GM19463 (cell line): ENCODE results near the gene GRIK3.

Experiments
- ATAC-seq: cut with Tn5 transposase; IDR thresholded peaks from one replicate; pipeline ENCODE4 v1.9.1; 2021; ENCODE audit warnings: mild to moderate bottlenecking, moderate library complexity; ENCODE audit not compliant: unreplicated experiment

The GRIK3 gene

GRCh38 chr1:37017720-37018119, 16.6 kb downstream of the GRIK3 start:
- ATAC-seq, result no peak

GRCh38 chr1:37016121-37016520, 18.2 kb downstream of the GRIK3 start:
- no peak for ATAC-seq

DNA sequence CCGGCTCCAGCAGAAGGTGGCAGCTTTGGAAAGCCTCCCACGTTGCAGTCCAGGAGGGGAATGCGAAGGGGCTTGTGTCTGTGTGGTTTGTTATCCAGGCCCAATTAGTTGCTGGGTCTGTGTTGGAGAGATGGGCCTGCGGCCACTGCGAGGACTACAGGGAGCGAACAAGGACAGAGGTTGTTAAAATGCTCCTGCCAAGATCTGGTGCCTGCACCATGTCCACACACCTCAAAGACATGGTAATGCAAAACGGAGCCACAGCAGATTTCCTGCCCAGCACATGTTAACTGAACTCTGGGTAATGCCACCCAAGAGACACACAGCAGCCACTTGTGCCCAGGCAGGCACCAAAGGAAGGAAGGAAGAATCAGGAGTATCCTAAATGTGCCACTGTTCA, 18.6 kb downstream of the GRIK3 start:
- ATAC-seq, result no peak

- ATAC-seq, result no peak
Observed at GRCh38 chr1:37012226-37012625, 22.1 kb downstream of the GRIK3 start.

DNA sequence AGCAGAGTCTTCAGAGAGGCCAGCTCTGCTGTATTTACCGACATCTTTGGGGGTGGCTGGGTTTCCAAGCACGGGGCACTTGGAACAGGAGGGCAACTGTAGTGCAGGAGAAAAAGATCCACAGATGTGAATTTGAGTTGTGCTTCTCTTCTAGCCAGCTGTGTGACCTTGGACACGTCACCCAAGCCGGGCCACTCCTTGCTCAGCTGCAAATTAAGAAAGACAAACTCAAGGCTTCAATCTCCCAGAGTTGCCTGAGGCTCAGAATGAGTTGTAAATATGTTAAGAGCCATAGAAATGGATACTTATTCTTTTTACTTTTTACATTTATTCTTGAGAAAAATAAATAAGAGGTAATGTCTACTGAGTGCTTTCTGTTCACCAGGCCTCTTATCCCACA, 24.3 kb downstream of the GRIK3 start:
- ATAC-seq, result no peak

- ATAC-seq, result no peak
Observed at GRCh38 chr1:37009521-37009920, 24.8 kb downstream of the GRIK3 start.

DNA sequence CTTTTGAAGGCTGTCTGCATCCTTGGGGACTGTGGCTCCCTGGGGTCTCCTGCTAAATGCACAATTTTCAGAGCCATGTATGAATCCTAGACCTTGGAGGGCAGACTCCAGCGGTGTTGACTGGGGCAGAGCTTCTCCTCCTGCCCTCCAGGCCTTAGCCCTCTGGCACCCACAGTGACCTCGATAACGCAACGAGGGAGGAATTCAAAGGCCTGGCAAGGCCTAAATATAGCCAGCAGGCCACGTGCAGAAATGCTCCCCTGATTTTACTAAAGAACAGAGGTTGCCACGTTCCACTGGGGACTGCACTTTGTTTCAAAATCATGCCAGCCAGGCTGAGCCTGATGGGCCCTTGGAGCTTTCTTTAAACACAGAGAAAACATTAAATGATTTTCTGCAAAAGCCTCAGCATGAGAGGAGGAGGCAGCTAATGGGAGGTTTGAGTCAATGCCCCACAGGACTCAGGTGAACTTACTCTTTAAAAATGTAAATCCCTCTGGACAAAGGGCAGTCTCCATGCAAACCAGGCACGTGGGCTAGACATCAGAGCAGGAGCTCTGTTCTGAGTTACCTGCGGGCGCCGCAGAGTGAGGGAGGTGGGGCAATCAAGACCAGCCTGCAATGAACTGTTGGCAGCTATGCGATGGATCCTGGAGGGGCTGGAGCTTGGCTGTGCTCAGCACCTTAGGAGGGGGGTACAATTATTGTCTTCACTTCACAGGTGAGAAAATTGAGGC, 28.0 kb downstream of the GRIK3 start:
- no peak for ATAC-seq

- no peak for ATAC-seq
Observed at GRCh38 chr1:37002898-37003297, 31.4 kb downstream of the GRIK3 start.

DNA sequence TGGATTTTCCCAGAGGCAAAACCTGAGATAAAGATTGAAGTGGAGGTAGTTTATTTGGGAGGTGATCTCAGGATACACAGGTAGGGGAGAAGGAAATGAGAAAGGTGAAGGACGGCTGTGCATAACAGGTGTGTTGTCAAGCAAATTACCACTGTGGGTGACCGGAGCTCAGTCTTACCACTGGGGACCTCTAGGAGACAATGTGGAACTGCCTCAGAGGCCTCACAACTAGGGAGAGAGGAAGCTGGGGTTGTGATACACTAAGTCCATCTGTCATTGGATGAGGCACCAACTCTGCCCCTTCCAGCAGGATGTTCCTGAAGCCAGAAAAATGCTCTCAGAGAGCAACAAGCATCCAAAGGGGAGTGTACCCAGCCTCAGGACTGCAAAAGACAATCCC, 32.6 kb downstream of the GRIK3 start:
- ATAC-seq, result no peak

GRCh38 chr1:36996106-36996505, 38.2 kb downstream of the GRIK3 start:
- no peak for ATAC-seq

GRCh38 chr1:36994868-36995267, 39.4 kb downstream of the GRIK3 start:
- no peak for ATAC-seq

DNA sequence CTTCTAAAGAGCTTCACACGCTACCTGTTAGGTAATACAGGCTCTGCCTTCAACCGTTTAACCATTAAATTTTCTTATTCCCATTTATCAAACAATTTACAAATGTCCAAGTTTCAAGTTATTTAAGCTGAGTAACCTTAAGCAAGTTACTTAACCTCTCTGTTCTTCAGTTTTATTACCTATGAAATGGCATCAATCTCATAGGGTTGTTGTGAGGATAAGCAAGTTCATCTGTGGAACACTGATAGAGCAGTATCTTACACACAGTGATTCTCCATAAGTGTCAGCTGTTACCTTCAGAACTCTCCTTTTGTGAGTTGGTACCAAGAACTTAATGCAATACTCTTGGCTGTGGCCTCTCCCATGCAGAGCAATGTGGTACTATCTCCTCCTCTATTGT, 40.0 kb downstream of the GRIK3 start:
- ATAC-seq, result no peak

DNA sequence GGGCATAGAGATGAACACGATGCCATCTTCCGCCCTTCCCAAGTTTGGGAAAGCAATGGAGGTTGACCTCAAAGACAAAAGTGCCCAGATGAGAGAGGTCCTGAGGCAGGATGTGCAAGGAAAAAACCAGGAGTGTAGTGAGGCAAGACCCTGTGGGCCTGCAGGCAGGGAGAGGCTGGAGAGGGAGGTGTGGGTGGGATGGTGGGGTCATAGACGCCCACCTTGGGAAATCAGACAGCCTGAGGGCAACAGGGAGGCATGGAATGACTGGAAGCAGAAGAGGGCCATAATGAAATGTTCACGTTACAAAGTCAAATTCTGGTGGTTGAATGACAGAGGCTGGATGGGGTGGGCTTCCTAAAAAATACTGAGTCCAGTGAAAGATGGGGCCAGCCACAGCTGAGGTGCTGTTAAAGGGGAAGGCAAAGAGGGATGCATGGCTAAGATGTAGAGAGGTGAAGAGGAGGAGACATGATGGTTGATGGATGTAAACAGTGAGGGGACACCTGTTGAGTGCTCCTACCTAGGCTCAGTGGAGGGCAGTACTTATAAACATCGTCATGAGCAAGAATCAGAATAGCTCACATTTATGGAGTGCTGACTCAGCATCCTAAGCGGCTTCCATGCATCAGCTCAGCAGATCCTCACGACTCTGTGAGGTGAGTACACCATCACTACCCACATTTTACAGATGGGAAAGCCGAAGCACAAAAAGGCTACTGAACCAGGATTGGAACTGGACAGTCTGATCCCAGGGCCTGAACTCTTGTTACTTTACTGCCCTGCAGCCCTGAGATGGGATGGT, 42.0 kb downstream of the GRIK3 start:
- no peak for ATAC-seq

- ATAC-seq, result no peak
Observed at GRCh38 chr1:36991551-36991950, 42.8 kb downstream of the GRIK3 start.

GRCh38 chr1:36990928-36991327, 43.4 kb downstream of the GRIK3 start:
- no peak for ATAC-seq

- no peak for ATAC-seq
Observed at GRCh38 chr1:36989241-36989640, 45.1 kb downstream of the GRIK3 start.

DNA sequence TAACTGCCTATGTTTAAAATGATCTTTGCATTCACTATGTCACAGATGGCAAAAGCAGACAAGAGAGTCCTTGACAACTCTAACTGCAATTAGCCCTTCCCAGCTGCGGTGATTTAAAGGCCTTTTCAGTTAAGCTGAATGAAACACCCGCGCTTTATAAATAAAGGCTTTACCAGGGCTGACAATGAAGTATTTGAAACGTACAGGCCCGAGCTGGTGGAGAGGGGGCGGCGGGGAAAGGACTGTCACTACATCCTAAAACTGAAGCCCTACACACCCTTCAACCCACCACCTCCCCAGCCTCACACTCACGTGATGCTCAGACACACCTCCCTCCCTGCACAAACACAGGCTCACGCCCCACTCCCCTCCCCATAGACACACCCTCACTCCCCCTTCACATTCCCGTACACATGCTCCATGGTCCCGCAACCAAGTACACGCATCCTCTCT, 45.5 kb downstream of the GRIK3 start:
- ATAC-seq, result no peak

- no peak for ATAC-seq
Observed at GRCh38 chr1:36988321-36988720, 46.0 kb downstream of the GRIK3 start.

DNA sequence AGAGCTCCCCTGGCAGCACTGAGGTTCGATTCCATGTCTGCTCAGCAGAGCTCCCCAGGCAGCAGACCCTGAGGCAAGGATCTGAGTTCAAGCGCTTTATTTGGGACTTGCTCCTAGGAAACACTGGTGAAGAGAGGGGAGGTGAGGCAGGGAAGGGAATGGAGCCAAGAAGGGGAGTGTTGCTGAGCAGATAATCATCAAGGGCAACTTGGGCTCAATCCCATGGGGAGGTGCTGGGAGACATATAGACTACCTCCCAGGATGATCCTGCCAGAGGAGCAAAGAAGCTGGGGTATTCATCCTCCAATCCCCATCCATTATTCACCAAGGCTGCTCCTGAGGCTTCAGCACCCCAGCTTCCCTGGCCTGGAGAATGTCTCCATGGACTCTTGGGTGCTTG, 47.0 kb downstream of the GRIK3 start:
- ATAC-seq, result no peak

DNA sequence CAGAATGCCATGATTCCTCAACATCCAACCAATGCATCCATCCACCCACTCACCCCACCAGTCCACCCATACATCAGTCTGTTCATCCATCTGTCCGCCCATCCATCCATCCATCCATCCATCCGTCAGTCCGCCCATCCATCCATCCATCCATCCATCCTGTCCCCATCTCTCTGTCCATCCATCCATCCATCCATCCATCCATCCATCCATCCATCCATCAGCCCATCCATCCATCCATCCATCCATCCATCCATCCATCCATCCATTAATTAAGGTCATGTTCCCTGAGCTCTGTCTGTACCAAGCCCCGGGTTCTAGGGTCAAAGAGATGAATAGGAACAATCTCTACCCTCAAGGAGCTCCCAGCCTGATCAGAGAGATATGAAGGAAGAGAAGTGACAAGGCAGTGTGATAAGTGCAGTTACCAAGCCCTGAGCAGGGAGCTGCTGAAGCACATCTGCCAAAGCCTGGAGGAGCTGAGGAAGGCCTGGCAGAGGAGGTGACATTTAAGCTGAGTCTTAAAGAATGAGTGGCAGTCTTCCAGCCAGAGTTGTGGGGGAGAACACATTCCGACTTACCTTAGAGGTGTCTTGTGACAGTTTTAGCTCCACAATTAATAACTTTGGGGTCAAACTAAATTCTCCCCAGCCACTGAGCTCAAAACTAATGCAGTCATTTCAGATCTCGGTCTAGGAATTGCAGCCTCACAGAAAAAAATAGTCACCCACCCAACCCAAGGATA, 47.9 kb downstream of the GRIK3 start:
- ATAC-seq, result no peak

- ATAC-seq, result no peak
Observed at GRCh38 chr1:36984675-36985074, 49.6 kb downstream of the GRIK3 start.

- ATAC-seq, result no peak
Observed at GRCh38 chr1:36984026-36984425, 50.3 kb downstream of the GRIK3 start.
